ENCODE data around the gene HHATL. TPM values are rescaled to one million over a fixed set of nuclear protein-coding genes. Genes with fewer than 3 reads are reported as not detected.

HHATL gene
- total RNA-seq, 1 experiment from 2014 or later, result not detected

GRCh38 chr3:42689421-42690014 is 13.1 kb downstream of the HHATL start:
- Histone ChIP-seq H3K27ac (no peak overlapping the region), H3K9me3 (replicated peaks) (no peaks in the 10 kb centered on the region), H3K36me3 (no peaks in the 10 kb centered on the region), H3K4me1 (peaks cover 10% of the 10 kb centered on the region), H3K4me3 (no peak overlapping the region), H3K27me3 (no peaks in the 10 kb centered on the region)
- no peak for DNase-seq

GRCh38 chr3:42688487-42689420 is 13.8 kb downstream of the HHATL start:
- no peak for DNase-seq
- peaks cover 14% of the 10 kb centered on the region for H3K4me1 ChIP-seq
- H3K4me3 ChIP-seq, result no peak overlapping the region
- H3K27ac ChIP-seq, result no peak overlapping the region
- H3K36me3 ChIP-seq, result no peaks in the 10 kb centered on the region
- H3K9me3 ChIP-seq (replicated peaks), result no peaks in the 10 kb centered on the region
- H3K27me3 ChIP-seq, result no peaks in the 10 kb centered on the region

DNA sequence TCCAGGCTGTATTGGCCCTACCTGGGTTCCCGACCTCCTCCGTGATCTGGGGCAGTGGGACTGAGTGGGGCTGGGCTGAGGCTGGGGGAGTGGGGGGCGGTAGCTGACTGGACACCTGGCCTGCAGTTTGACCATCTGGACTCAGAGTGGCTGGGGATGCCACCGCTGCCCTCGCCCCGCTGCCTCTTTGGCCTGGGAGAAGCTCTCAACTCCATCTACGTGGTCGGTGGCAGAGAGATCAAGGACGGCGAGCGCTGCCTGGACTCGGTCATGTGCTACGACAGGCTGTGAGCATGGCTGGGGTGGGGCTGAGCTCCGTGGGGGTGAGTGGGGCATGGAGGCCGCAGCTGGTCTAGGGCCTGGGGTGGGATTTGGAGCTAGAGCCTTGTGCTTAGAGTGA is 14.6 kb downstream of the HHATL start:
- Histone ChIP-seq H3K4me1 (peaks cover 19% of the 10 kb centered on the region), H3K27ac (no peak overlapping the region), H3K4me3 (no peak overlapping the region), H3K36me3 (no peaks in the 10 kb centered on the region), H3K27me3 (no peaks in the 10 kb centered on the region), H3K9me3 (replicated peaks) (no peaks in the 10 kb centered on the region)
- DNase-seq, result no peak

- peaks cover 25% of the 10 kb centered on the region for H3K4me1 ChIP-seq
- no peak overlapping the region for H3K4me3 ChIP-seq
These were observed 15.6 kb downstream of the HHATL start for GRCh38 chr3:42686832-42687650.

GRCh38 chr3:42685891-42686820 is 16.4 kb downstream of the HHATL start:
- Histone ChIP-seq H3K4me3 (no peak overlapping the region), H3K4me1 (peaks cover 33% of the 10 kb centered on the region), H3K36me3 (no peaks in the 10 kb centered on the region), H3K27ac (peak overlapping the region; percentile 34; the same call in 1 of the 2 replicates), H3K9me3 (replicated peaks) (no peaks in the 10 kb centered on the region), H3K27me3 (no peaks in the 10 kb centered on the region)
- DNase-seq, result no peak

More at GRCh38 chr3:42686832-42687650, 15.6 kb downstream of the HHATL start:
- H3K36me3 ChIP-seq, result no peaks in the 10 kb centered on the region
- DNase-seq, result no peak
- no peak overlapping the region for H3K27ac ChIP-seq
- H3K9me3 ChIP-seq (replicated peaks), result no peaks in the 10 kb centered on the region
- no peaks in the 10 kb centered on the region for H3K27me3 ChIP-seq

GRCh38 chr3:42685363-42685881 is 17.2 kb downstream of the HHATL start, which contains the start of gene KLHL40:
KLHL40 (plus strand) TSS chr3:42685537; CDS start chr3:42685619, 82 bp downstream.
- H3K4me3 ChIP-seq, result no peak within 1 kb of the TSS
- no peaks in the 10 kb centered on the region for H3K9me3 ChIP-seq (replicated peaks)
- DNase-seq, result peak; percentile 81
- peak within 1 kb of the TSS; percentile 34 for H3K27ac ChIP-seq
- H3K36me3 ChIP-seq, result no peaks in the 10 kb centered on the region
- no peaks in the 10 kb centered on the region for H3K27me3 ChIP-seq
- peaks cover 33% of the 10 kb centered on the region for H3K4me1 ChIP-seq

- DNase-seq, result peak in 1 of 2 experiments; percentile 18
- H3K4me1 ChIP-seq, result peaks cover 33% of the 10 kb centered on the region
- no peaks in the 10 kb centered on the region for H3K27me3 ChIP-seq
- no peaks in the 10 kb centered on the region for H3K36me3 ChIP-seq
- H3K9me3 ChIP-seq (replicated peaks), result no peaks in the 10 kb centered on the region
- H3K27ac ChIP-seq, result peak overlapping the region; percentile 34
- no peak overlapping the region for H3K4me3 ChIP-seq
These were observed 17.8 kb downstream of the HHATL start for GRCh38 chr3:42684632-42685362.

DNA sequence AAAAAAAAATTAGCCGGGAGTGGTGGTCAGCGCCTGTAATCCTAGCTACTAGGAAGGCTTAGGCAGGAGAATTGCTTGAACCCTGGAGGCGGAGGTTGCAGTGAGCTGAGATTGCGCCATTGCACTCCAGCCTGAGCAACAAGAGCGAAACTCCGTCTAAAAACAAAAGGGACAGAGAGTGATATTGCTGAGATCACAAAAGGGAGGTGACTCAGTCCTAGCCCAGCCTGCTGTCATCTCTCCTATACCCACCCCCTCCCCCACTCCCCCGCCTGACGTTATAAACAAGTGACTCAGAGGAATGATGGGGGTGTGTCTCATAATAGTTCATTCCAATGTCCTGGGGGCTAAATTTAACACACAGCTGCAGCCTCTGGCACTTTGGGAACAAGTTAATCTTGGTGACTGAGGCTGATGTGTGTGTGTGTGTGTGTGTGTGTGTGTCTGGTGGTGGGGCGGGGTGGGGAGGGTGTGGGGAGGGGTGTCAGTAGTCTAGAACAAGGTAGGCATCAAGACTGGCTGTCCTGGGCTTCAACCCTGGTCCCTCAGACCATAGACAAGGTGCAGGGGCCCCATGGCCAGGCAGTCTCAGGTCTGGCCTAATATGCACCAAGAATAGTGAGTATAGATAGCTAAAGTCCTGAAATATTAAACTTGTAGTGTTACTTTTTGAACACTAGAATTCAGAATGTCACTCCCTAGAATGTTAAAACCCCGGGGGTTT is 18.6 kb downstream of the HHATL start:
- Histone ChIP-seq H3K4me1 (peaks cover 33% of the 10 kb centered on the region), H3K9me3 (replicated peaks) (no peaks in the 10 kb centered on the region), H3K27me3 (no peaks in the 10 kb centered on the region), H3K4me3 (peak overlapping the region; percentile 20; the same call in 1 of the 2 replicates), H3K36me3 (no peaks in the 10 kb centered on the region), H3K27ac (peak overlapping the region; percentile 34; the same call in 1 of the 2 replicates)
- peak; percentile 81 to 83 for DNase-seq

DNA sequence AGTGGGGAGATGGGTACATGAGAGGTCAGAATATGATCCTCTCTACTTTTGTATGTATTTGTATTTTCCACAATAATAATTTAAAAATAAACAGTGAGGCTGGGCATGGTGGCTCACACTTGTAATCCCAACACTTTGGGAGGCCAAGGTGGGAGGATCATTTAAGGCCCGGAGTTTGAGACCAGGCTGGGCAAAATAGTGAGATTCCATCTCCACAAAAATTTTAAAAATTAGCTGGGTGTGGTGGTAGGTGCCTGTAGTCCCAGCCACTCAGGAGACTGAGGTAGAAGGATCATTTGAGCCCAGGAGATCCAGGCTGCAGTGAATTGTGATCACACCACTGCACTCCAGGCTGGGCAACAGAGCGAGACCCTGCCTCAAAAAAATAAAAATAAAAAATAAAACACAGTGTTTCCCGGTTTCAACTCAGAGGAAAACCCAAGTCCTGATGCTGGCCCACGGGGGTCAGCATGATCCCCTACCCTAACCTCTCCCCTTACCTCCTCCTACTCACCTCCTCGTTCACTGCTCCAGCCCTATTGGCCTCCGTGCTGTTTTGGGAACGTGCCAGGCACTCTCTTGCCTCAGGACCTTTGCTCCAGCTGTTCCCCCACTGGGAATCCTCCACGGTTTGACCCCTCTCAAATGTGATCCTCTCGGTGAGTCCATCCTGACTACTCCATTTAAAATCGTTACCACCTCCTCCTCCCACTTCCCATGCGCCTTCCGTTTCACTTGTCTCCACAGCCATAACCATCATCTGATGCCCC is 20.1 kb downstream of the HHATL start:
- Histone ChIP-seq H3K27ac (peak overlapping the region; percentile 30; the same call in 1 of the 2 replicates), H3K4me3 (no peak overlapping the region), H3K36me3 (no peaks in the 10 kb centered on the region), H3K9me3 (replicated peaks) (no peaks in the 10 kb centered on the region), H3K27me3 (no peaks in the 10 kb centered on the region), H3K4me1 (peaks cover 33% of the 10 kb centered on the region)
- peak; percentile 14 to 44 for DNase-seq

- peak overlapping the region; percentile 30; the same call in 1 of the 2 replicates for H3K27ac ChIP-seq
These were observed 21.1 kb downstream of the HHATL start for GRCh38 chr3:42681361-42682038.

GRCh38 chr3:42680806-42681205 is 21.8 kb downstream of the HHATL start:
- Histone ChIP-seq H3K4me1 (peaks cover 33% of the 10 kb centered on the region), H3K36me3 (no peaks in the 10 kb centered on the region), H3K27me3 (no peaks in the 10 kb centered on the region), H3K9me3 (replicated peaks) (no peaks in the 10 kb centered on the region), H3K4me3 (no peak overlapping the region), H3K27ac (no peak overlapping the region)
- DNase-seq, result no peak

More at GRCh38 chr3:42681361-42682038, 21.1 kb downstream of the HHATL start:
- H3K9me3 ChIP-seq (replicated peaks), result no peaks in the 10 kb centered on the region
- H3K27me3 ChIP-seq, result no peaks in the 10 kb centered on the region
- DNase-seq, result peak in 1 of 2 experiments; percentile 31
- H3K4me1 ChIP-seq, result peaks cover 33% of the 10 kb centered on the region
- H3K4me3 ChIP-seq, result no peak overlapping the region
- H3K36me3 ChIP-seq, result no peaks in the 10 kb centered on the region
